DOHH2 (cell line): ENCODE measurements around the gene SLC39A6.

ENCODE experiments used
- CTCF ChIP-seq: fragments of 200-600 bp; sonication (generic); IDR thresholded peaks from one replicate; pipeline ENCODE4 v1.5.1; 2014; ENCODE audit warnings: antibody characterized with exemption, mild to moderate bottlenecking, low read depth, low read length; ENCODE audit not compliant: poor library complexity, severe bottlenecking
- EZH2phosphoT487 ChIP-seq: fragments of 200-600 bp; sonication (generic); IDR thresholded peaks from 2 replicates; pipeline ENCODE4 v1.6.1; 2017; ENCODE audit warnings: borderline replicate concordance, mild to moderate bottlenecking, antibody characterized with exemption, low read length, moderate library complexity, mixed read lengths

- no peak for TF ChIP-seq CTCF
- no peak for TF ChIP-seq EZH2phosphoT487
Measured at GRCh38 chr18:36157441-36157840, 28.3 kb upstream of the SLC39A6 start.
